PC-9 (cell line): ENCODE results near the gene ADM5. TPM values are rescaled to one million over a fixed set of nuclear protein-coding genes. Genes with fewer than 3 reads are reported as not detected.

Source experiments
- BruUV-seq: library from RNA; stranded (reverse); fragments of 400-500 nt; replicated peaks from 2 replicates; lab custom pipeline; 2021; lab: Mats Ljungman, UMichigan
- CTCF ChIA-PET: fragments of 300-600 bp; sonication (Branson Sonifier 250); formaldehyde crosslinking; loops from one replicate; lab custom pipeline; 2022; ENCODE audit warnings: antibody characterized with exemption; lab: Charles Lee
- POLR2A ChIA-PET: fragments of 300-600 bp; sonication (Branson Sonifier 250); formaldehyde crosslinking; loops from one replicate; lab custom pipeline; 2022; ENCODE audit warnings: antibody characterized with exemption; ENCODE audit not compliant: unreplicated experiment; lab: Charles Lee
- DNase-seq, 2 experiments: peaks; one replicate each; pipeline versions ENCODE4 v3.0.0 to v3.0.0-alpha.2; 2015 to 2022; ENCODE audit warnings: mixed read lengths in 1 of 2
- H2AFZ ChIP-seq: fragments of 200-600 bp; sonication (generic); 2 replicates; pipeline ENCODE4 v1.8.1; 2017; ENCODE audit warnings: antibody characterized with exemption
- H3F3A ChIP-seq: fragments of 200-600 bp; sonication (generic); 2 replicates; pipeline ENCODE4 v1.8.1; 2017; ENCODE audit warnings: antibody characterized with exemption, mild to moderate bottlenecking, low read depth; ENCODE audit not compliant: insufficient read depth
- H3K27ac ChIP-seq: fragments of 200-600 bp; sonication (generic); 2 replicates; pipeline ENCODE4 v1.6.1; 2016; ENCODE audit warnings: mixed run types
- H3K27me3 ChIP-seq: fragments of 200-600 bp; sonication (generic); 2 replicates; pipeline ENCODE4 v1.6.1; 2016; ENCODE audit warnings: low read depth, mixed run types; ENCODE audit not compliant: insufficient read depth
- H3K36me3 ChIP-seq: fragments of 200-600 bp; sonication (generic); 2 replicates; pipeline ENCODE4 v1.6.1; 2016; ENCODE audit warnings: low read depth, mixed run types
- H3K4me1 ChIP-seq: fragments of 200-600 bp; sonication (generic); replicated peaks from 2 replicates; pipeline ENCODE4 v1.6.1; 2016; ENCODE audit warnings: mixed run types; ENCODE audit not compliant: insufficient read depth
- H3K4me2 ChIP-seq: fragments of 200-600 bp; sonication (generic); 2 replicates; pipeline ENCODE4 v1.6.1; 2017; ENCODE audit warnings: mixed run types
- H3K4me3 ChIP-seq: fragments of 200-600 bp; sonication (generic); 2 replicates; pipeline ENCODE4 v1.6.1; 2016; ENCODE audit warnings: mixed run types
- H3K79me2 ChIP-seq: fragments of 200-600 bp; sonication (generic); 2 replicates; pipeline ENCODE4 v1.6.1; 2017; ENCODE audit warnings: low read depth, mixed run types
- H3K9me2 ChIP-seq: fragments of 200-600 bp; sonication (generic); 2 replicates; pipeline ENCODE4 v1.8.1; 2017; ENCODE audit warnings: mild to moderate bottlenecking; ENCODE audit not compliant: insufficient read depth
- H3K9me3 ChIP-seq: fragments of 200-600 bp; sonication (generic); 2 replicates; pipeline ENCODE4 v1.8.1; 2016; ENCODE audit warnings: low read depth; ENCODE audit not compliant: insufficient read depth
- H4K20me1 ChIP-seq: fragments of 200-600 bp; sonication (generic); 2 replicates; pipeline ENCODE4 v1.8.1; 2017; ENCODE audit not compliant: insufficient read depth
- EZH2 ChIP-seq: fragments of 200-600 bp; sonication (generic); IDR thresholded peaks from 2 replicates; pipeline ENCODE4 v1.8.0; 2017; ENCODE audit warnings: antibody characterized with exemption, low read depth
- intact Hi-C: fragments of 100-400 bp; cut with micrococcal nuclease; formaldehyde crosslinking; loops from one replicate; pipeline ENCODE4 v1.10.0; 2022; ENCODE audit not compliant: unreplicated experiment
- total RNA-seq: library from RNA; stranded (reverse); gene quantifications from 2 replicates; pipeline ENCODE4 v1.2.3, GENCODE V29; 2021
- TF ChIP-seq, protein P1 (sequence below): fragments of 200-600 bp; sonication (generic); conservative IDR thresholded peaks from 2 replicates; pipeline ENCODE4 v1.6.1; 2017; ENCODE audit warnings: mixed run types, antibody characterized with exemption, mild to moderate bottlenecking, moderate library complexity

The ADM5 gene
- total RNA-seq, 1 experiment from 2014 or later: 14.2 TPM

DNA sequence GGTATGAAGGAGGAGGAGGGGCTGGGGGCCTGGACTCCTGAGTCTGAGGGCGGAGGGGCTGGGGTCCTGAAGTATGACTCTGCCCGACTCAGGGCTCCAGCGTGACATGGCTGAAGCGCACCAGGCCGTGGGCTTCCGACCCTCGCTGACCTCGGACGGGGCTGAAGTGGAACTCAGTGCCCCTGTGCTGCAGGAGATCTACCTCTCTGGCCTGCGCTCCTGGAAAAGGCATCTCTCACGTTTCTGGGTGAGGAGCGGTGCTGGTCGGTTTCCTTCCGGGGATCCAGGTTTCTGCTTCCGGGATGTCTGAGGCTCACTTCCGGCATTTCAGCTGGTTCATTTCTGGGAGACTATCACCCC is 2.7 kb downstream of the ADM5 start:
- Histone ChIP-seq H3K9me3 (no peaks in the 10 kb centered on the region), H3K4me1 (no peaks in the 10 kb centered on the region), H3K79me2 (no peaks in the 10 kb centered on the region), H3K4me2 (no peak overlapping the region), H3K9me2 (no peaks in the 10 kb centered on the region), H2AFZ (no peak overlapping the region), H4K20me1 (peaks cover 32% of the 10 kb centered on the region), H3F3A (peaks cover 34% of the 10 kb centered on the region; the same call in 1 of the 2 replicates), H3K36me3 (no peaks in the 10 kb centered on the region; the same call in 1 of the 2 replicates), H3K4me3 (no peak overlapping the region), H3K27ac (no peak overlapping the region), H3K27me3 (no peaks in the 10 kb centered on the region)
- BruUV-seq: no TSS peak
- ChIA-PET POLR2A (interaction anchor here (0.6 kb wide), 1 partner anchor 119 kb away, joined by 4 read pairs; no protein-coding TSS in a partner anchor), CTCF (no interaction called here)
- intact Hi-C loops: no loop called here
- DNase-seq: no peak
- TF ChIP-seq, protein P1, sequence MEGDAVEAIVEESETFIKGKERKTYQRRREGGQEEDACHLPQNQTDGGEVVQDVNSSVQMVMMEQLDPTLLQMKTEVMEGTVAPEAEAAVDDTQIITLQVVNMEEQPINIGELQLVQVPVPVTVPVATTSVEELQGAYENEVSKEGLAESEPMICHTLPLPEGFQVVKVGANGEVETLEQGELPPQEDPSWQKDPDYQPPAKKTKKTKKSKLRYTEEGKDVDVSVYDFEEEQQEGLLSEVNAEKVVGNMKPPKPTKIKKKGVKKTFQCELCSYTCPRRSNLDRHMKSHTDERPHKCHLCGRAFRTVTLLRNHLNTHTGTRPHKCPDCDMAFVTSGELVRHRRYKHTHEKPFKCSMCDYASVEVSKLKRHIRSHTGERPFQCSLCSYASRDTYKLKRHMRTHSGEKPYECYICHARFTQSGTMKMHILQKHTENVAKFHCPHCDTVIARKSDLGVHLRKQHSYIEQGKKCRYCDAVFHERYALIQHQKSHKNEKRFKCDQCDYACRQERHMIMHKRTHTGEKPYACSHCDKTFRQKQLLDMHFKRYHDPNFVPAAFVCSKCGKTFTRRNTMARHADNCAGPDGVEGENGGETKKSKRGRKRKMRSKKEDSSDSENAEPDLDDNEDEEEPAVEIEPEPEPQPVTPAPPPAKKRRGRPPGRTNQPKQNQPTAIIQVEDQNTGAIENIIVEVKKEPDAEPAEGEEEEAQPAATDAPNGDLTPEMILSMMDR: no peak
- no peak for TF ChIP-seq EZH2

DNA sequence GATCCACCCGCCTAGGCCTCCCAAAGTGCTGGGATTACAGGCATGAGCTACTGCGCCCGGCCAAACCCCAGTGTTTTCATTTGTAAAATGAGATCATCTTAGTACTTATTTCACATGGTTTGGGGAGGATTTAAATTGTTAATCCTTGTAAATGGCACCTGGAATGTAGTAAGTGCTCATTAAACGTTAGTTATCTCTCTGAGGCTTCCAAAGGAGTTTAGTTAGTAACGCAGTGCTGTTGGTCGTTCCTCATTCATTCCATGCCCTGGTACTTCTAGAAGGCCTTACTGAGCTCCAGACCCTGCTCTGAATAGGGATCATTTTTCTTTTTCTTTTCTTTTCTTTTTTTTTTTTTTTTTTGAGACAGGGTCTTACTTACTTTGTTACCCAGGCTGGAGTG is 6.7 kb downstream of the ADM5 start:
- CTCF ChIA-PET: no interaction called here
- Histone ChIP-seq H3K9me3 (no peaks in the 10 kb centered on the region), H3K4me3 (no peak overlapping the region), H2AFZ (no peak overlapping the region), H3K79me2 (no peaks in the 10 kb centered on the region), H4K20me1 (no peaks in the 10 kb centered on the region), H3F3A (peaks cover 20% of the 10 kb centered on the region; the same call in 1 of the 2 replicates), H3K27me3 (no peaks in the 10 kb centered on the region), H3K4me1 (no peaks in the 10 kb centered on the region), H3K36me3 (no peaks in the 10 kb centered on the region), H3K9me2 (no peaks in the 10 kb centered on the region), H3K4me2 (no peak overlapping the region), H3K27ac (no peak overlapping the region)
- intact Hi-C loops: no loop called here
- POLR2A ChIA-PET: interaction anchor here (0.6 kb wide), 2 partner anchors 53 to 223 kb away, joined by 6 to 36 read pairs; no protein-coding TSS in a partner anchor
- no peak for TF ChIP-seq EZH2
- TF ChIP-seq, protein P1: no peak
- no TSS peak for BruUV-seq
- no peak for DNase-seq

DNA sequence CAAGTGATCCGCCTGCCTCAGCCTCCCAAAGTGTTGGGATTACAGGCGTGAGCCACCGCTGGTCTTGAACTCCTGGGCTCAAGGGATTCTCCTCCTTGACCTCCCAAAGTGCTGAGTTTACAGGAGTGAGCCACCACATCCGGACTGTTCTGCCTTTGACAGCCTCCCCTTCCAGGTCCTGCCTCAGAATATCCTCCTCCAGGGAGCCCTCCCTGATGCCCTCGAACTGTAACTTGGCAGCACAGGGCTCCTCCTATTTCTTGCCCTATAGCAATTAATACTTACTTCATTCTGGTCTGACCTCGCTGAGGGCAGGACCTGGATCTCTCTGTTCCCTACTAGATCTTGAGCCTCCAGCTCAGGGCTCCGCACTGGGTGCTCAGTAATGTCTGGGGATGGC is 7.5 kb downstream of the ADM5 start:
- DNase-seq: no peak
- Histone ChIP-seq H3K36me3 (no peaks in the 10 kb centered on the region), H3K4me1 (no peaks in the 10 kb centered on the region), H4K20me1 (no peaks in the 10 kb centered on the region), H2AFZ (no peak overlapping the region), H3F3A (peaks cover 20% of the 10 kb centered on the region; the same call in 1 of the 2 replicates), H3K27ac (no peak overlapping the region), H3K4me3 (no peak overlapping the region), H3K79me2 (no peaks in the 10 kb centered on the region), H3K4me2 (no peak overlapping the region), H3K9me2 (no peaks in the 10 kb centered on the region), H3K9me3 (no peaks in the 10 kb centered on the region), H3K27me3 (no peaks in the 10 kb centered on the region)
- intact Hi-C loops: no loop called here
- BruUV-seq: no TSS peak
- ChIA-PET POLR2A (no interaction called here), CTCF (no interaction called here)
- no peak for TF ChIP-seq EZH2
- TF ChIP-seq, protein P1: no peak
